Upper lobe of right lung (tissue), 1 donor: ENCODE measurements around the gene FHOD1. TPM values are rescaled to one million over a fixed set of nuclear protein-coding genes. Genes with fewer than 3 reads are reported as not detected.

Experiments
- ATAC-seq: fragments of 200-7000 bp; cut with Tn5 transposase; one replicate; pipeline ENCODE4 v1.9.1; 2020; ENCODE audit warnings: mild to moderate bottlenecking, moderate library complexity
- DNase-seq: peaks from one replicate; pipeline ENCODE4 v3.0.0-alpha.2; 2020
- H3K27ac ChIP-seq: fragments of 200-600 bp; one replicate; pipeline ENCODE4 v1.8.0; 2022
- H3K27me3 ChIP-seq: fragments of 200-600 bp; one replicate; pipeline ENCODE4 v1.8.0; 2022; ENCODE audit warnings: mild to moderate bottlenecking
- H3K36me3 ChIP-seq: fragments of 200-600 bp; one replicate; pipeline ENCODE4 v1.8.0; 2022
- H3K4me1 ChIP-seq: fragments of 200-600 bp; one replicate; pipeline ENCODE4 v1.8.0; 2022
- H3K4me3 ChIP-seq: fragments of 200-600 bp; one replicate; pipeline ENCODE4 v1.8.0; 2022; ENCODE audit warnings: mild to moderate bottlenecking
- H3K9me3 ChIP-seq: fragments of 200-600 bp; one replicate; pipeline ENCODE4 v1.8.0; 2022
- CTCF ChIP-seq: fragments of 200-600 bp; IDR thresholded peaks from one replicate; pipeline ENCODE4 v1.8.0; 2022; ENCODE audit warnings: antibody characterized with exemption
- intact Hi-C: fragments of 100-400 bp; cut with DNase I; formaldehyde crosslinking; loops from one replicate; pipeline ENCODE4 v1.11.0; 2022
- total RNA-seq: library from RNA; stranded (reverse); fragmentation: NEBNext Ultra II Directional; extraction: Animal tissue kit (Norgen Biotek cat#: 25700); gene quantifications from one replicate; pipeline ENCODE4 v1.2.1, GENCODE V29; 2021
- donor health status: DM: no; HTN: yes; CAD: no; lungs with severe emphysema.

Gene FHOD1
- total RNA-seq, 1 donor from 2014 or later: 94.9 TPM

- Histone ChIP-seq H3K27ac (no peak overlapping the region), H3K27me3 (no peaks in the 10 kb centered on the region), H3K36me3 (no peaks in the 10 kb centered on the region), H3K4me3 (no peak overlapping the region), H3K4me1 (peaks cover 10% of the 10 kb centered on the region), H3K9me3 (no peaks in the 10 kb centered on the region)
- DNase-seq: no peak
- intact Hi-C loops: no loop called here
- no peak for ATAC-seq
- no peak for TF ChIP-seq CTCF
Measured at GRCh38 chr16:67211674-67212073, 35.6 kb downstream of the FHOD1 start.

- no peak overlapping the region for H3K27ac ChIP-seq
- peaks cover 4% of the 10 kb centered on the region for H3K4me1 ChIP-seq
- H3K36me3 ChIP-seq: no peaks in the 10 kb centered on the region
- H3K27me3 ChIP-seq: no peaks in the 10 kb centered on the region
- H3K4me3 ChIP-seq: no peak overlapping the region
- H3K9me3 ChIP-seq: no peaks in the 10 kb centered on the region
- no peak for DNase-seq
- no peak for TF ChIP-seq CTCF
- intact Hi-C loops: no loop called here
- no peak for ATAC-seq
Measured at GRCh38 chr16:67210069-67210937, 37.0 kb downstream of the FHOD1 start.

GRCh38 chr16:67209565-67209964 lies 37.7 kb downstream of the FHOD1 start:
- DNase-seq (no peak), ATAC-seq (no peak)
- Histone ChIP-seq H3K9me3 (no peaks in the 10 kb centered on the region), H3K36me3 (no peaks in the 10 kb centered on the region), H3K27me3 (no peaks in the 10 kb centered on the region), H3K27ac (no peak overlapping the region), H3K4me1 (peaks cover 4% of the 10 kb centered on the region), H3K4me3 (no peak overlapping the region)
- no peak for TF ChIP-seq CTCF
- intact Hi-C loops: no loop called here

- TF ChIP-seq CTCF: no peak
- Histone ChIP-seq H3K27me3 (no peaks in the 10 kb centered on the region), H3K4me3 (no peak overlapping the region), H3K4me1 (peaks cover 4% of the 10 kb centered on the region), H3K9me3 (no peaks in the 10 kb centered on the region), H3K27ac (no peak overlapping the region), H3K36me3 (peaks cover 4% of the 10 kb centered on the region)
- DNase-seq: no peak
- intact Hi-C loops: no loop called here
- ATAC-seq: no peak
Measured at GRCh38 chr16:67208154-67208896, 39.0 kb downstream of the FHOD1 start.

GRCh38 chr16:67207249-67208091 lies 39.8 kb downstream of the FHOD1 start:
- H3K4me3 ChIP-seq: no peak overlapping the region
- intact Hi-C loops: no loop called here
- DNase-seq (no peak), ATAC-seq (no peak)
- no peak for TF ChIP-seq CTCF
- H3K9me3 ChIP-seq: no peaks in the 10 kb centered on the region
- H3K4me1 ChIP-seq: no peaks in the 10 kb centered on the region
- H3K27ac ChIP-seq: no peak overlapping the region
- H3K27me3 ChIP-seq: no peaks in the 10 kb centered on the region
- H3K36me3 ChIP-seq: peaks cover 12% of the 10 kb centered on the region
